IMR-90 (cell line): ENCODE measurements around the gene GCFC2. TPM values are rescaled to one million over a fixed set of nuclear protein-coding genes. Genes with fewer than 3 reads are reported as not detected.

Source experiments
- ATAC-seq: fragments of 200-7000 bp; cut with Tn5 transposase; 2 replicates; pipeline ENCODE4 v1.9.1; 2020; ENCODE audit warnings: low read depth, mild to moderate bottlenecking, moderate library complexity
- BruUV-seq: library from RNA; stranded (reverse); fragments of 400-500 nt; replicated peaks from 2 replicates; lab custom pipeline; 2021; lab: Mats Ljungman, UMichigan
- CTCF ChIA-PET: fragments of 300-600 bp; formaldehyde crosslinking; extraction: SDS; loops from one replicate; lab custom pipeline; 2021; ENCODE audit warnings: antibody characterized with exemption; lab: Yijun Ruan, JAX
- POLR2A ChIA-PET: fragments of 300-600 bp; sonication (Branson Sonifier 250); formaldehyde crosslinking; loops from one replicate; lab custom pipeline; 2022; ENCODE audit warnings: antibody characterized with exemption; ENCODE audit not compliant: unreplicated experiment; lab: Charles Lee
- DNase-seq: peaks from one replicate; pipeline ENCODE4 v3.0.0; 2013
- H2AFZ ChIP-seq: replicated peaks from 2 replicates; pipeline ENCODE3; 2013; ENCODE audit warnings: low read length, mild to moderate bottlenecking; ENCODE audit not compliant: poor library complexity
- H2AK5ac ChIP-seq: 2 replicates; pipeline ENCODE4 v1.6.1; 2013; ENCODE audit warnings: low read depth, low read length, inconsistent platforms
- H2AK9ac ChIP-seq: replicated peaks from 2 replicates; pipeline ENCODE3; 2013; ENCODE audit warnings: mild to moderate bottlenecking, low read depth, low read length, moderate library complexity; ENCODE audit not compliant: poor library complexity
- H2BK120ac ChIP-seq: 2 replicates; pipeline ENCODE4 v1.6.1; 2013; ENCODE audit warnings: low read depth, low read length, inconsistent platforms
- H2BK15ac ChIP-seq: 3 replicates; pipeline ENCODE4 v1.6.1; 2013; ENCODE audit warnings: low read depth, low read length, inconsistent platforms
- H2BK20ac ChIP-seq: 2 replicates; pipeline ENCODE4 v1.6.1; 2013; ENCODE audit warnings: low read depth, mild to moderate bottlenecking, inconsistent platforms, low read length, moderate library complexity
- H2BK5ac ChIP-seq: 2 replicates; pipeline ENCODE4 v1.6.1; 2013; ENCODE audit warnings: mild to moderate bottlenecking, low read depth, low read length, inconsistent platforms; ENCODE audit not compliant: poor library complexity, severe bottlenecking
- H3K14ac ChIP-seq: replicated peaks from 2 replicates; pipeline ENCODE4 v1.6.1; 2013; ENCODE audit warnings: low read depth, low read length, inconsistent platforms
- H3K18ac ChIP-seq: 2 replicates; pipeline ENCODE4 v1.6.1; 2013; ENCODE audit warnings: low read depth, low read length, control low read depth
- H3K23ac ChIP-seq: 2 replicates; pipeline ENCODE4 v1.6.1; 2013; ENCODE audit warnings: low read depth, low read length, inconsistent platforms
- H3K27ac ChIP-seq: 2 replicates; pipeline ENCODE4 v1.5.1; 2013; ENCODE audit warnings: mild to moderate bottlenecking, control low read depth, low read length; ENCODE audit not compliant: insufficient read depth
- H3K27me3 ChIP-seq: 2 replicates; pipeline ENCODE4 v1.6.1; 2013; ENCODE audit warnings: low read length; ENCODE audit not compliant: control insufficient read depth, insufficient read depth
- H3K36me3 ChIP-seq: 2 replicates; pipeline ENCODE4 v1.6.1; 2013; ENCODE audit warnings: low read length, mixed read lengths; ENCODE audit not compliant: control insufficient read depth, insufficient read depth
- H3K4ac ChIP-seq: 2 replicates; pipeline ENCODE4 v1.6.1; 2013; ENCODE audit warnings: low read depth, low read length, inconsistent platforms
- H3K4me1 ChIP-seq: 2 replicates; pipeline ENCODE4 v1.6.1; 2013; ENCODE audit warnings: low read length, mixed read lengths; ENCODE audit not compliant: control insufficient read depth, insufficient read depth
- H3K4me2 ChIP-seq: 2 replicates; pipeline ENCODE4 v1.6.1; 2013; ENCODE audit warnings: low read depth, mild to moderate bottlenecking, control low read depth, low read length, moderate library complexity
- H3K4me3 ChIP-seq: 2 replicates; pipeline ENCODE4 v1.5.1; 2013; ENCODE audit warnings: low read depth, mild to moderate bottlenecking, control low read depth, low read length, moderate library complexity; ENCODE audit not compliant: insufficient read depth
- H3K56ac ChIP-seq: 2 replicates; pipeline ENCODE4 v1.6.1; 2013; ENCODE audit warnings: low read length, inconsistent platforms; ENCODE audit not compliant: insufficient read depth; ENCODE audit errors: extremely low read depth
- H3K79me1 ChIP-seq, 2 experiments: 2 replicates each; pipeline ENCODE4 v1.6.1; 2013; ENCODE audit warnings: low read length in 2 of 2, inconsistent platforms in 1 of 2, low read depth in 1 of 2
- H3K9ac ChIP-seq: 2 replicates; pipeline ENCODE4 v1.6.1; 2013; ENCODE audit warnings: low read depth, low read length, control low read depth
- H3K9me1 ChIP-seq: 2 replicates; pipeline ENCODE4 v1.6.1; 2013; ENCODE audit warnings: low read length, inconsistent platforms; ENCODE audit not compliant: insufficient read depth
- H3K9me3 ChIP-seq: 2 replicates; pipeline ENCODE4 v1.6.1; 2013; ENCODE audit warnings: low read length; ENCODE audit not compliant: control insufficient read depth, insufficient read depth
- H4K20me1 ChIP-seq: 2 replicates; pipeline ENCODE4 v1.6.1; 2013; ENCODE audit warnings: low read length, inconsistent platforms; ENCODE audit not compliant: insufficient read depth
- H4K5ac ChIP-seq: 2 replicates; pipeline ENCODE4 v1.6.1; 2013; ENCODE audit warnings: mild to moderate bottlenecking, low read depth, low read length, control low read depth
- H4K8ac ChIP-seq, 2 experiments: 2 replicates each; pipeline ENCODE4 v1.6.1; 2013; ENCODE audit warnings: low read depth in 2 of 2, low read length in 2 of 2, control low read depth in 1 of 2, inconsistent platforms in 1 of 2
- H4K91ac ChIP-seq: 2 replicates; pipeline ENCODE4 v1.6.1; 2013; ENCODE audit warnings: low read depth, low read length, inconsistent platforms; ENCODE audit not compliant: insufficient read depth
- CEBPB ChIP-seq: IDR thresholded peaks from 2 replicates; pipeline ENCODE4 v1.6.1; 2012; ENCODE audit warnings: low read depth, low read length, improper control_type of control experiment
- CHD1 ChIP-seq: IDR thresholded peaks from 2 replicates; pipeline ENCODE4 v1.6.1; 2012; ENCODE audit warnings: low read depth, low read length, improper control_type of control experiment
- CTCF ChIP-seq: conservative IDR thresholded peaks from 2 replicates; pipeline ENCODE4 v1.5.1; 2012; ENCODE audit warnings: mild to moderate bottlenecking, low read depth, low read length, improper control_type of control experiment
- NFE2L2 ChIP-seq: fragments of 150-350 bp; IDR thresholded peaks from 2 replicates; pipeline ENCODE4 v1.6.1; 2016; ENCODE audit warnings: low read depth, mild to moderate bottlenecking, low read length
- POLR2A ChIP-seq: IDR thresholded peaks from 2 replicates; pipeline ENCODE4 v1.6.1; 2012; ENCODE audit warnings: mild to moderate bottlenecking, low read depth, low read length
- RAD21 ChIP-seq: IDR thresholded peaks from 2 replicates; pipeline ENCODE4 v1.6.1; 2012; ENCODE audit warnings: low read length, improper control_type of control experiment
- RCOR1 ChIP-seq: IDR thresholded peaks from 2 replicates; pipeline ENCODE4 v1.6.1; 2012; ENCODE audit warnings: mild to moderate bottlenecking, low read length, improper control_type of control experiment; ENCODE audit not compliant: insufficient replicate concordance
- RFX5 ChIP-seq: IDR thresholded peaks from 2 replicates; pipeline ENCODE4 v1.8.0; 2012; ENCODE audit warnings: low read depth, mild to moderate bottlenecking, low read length, moderate library complexity
- SMC3 ChIP-seq: fragments of 150-350 bp; IDR thresholded peaks from 2 replicates; pipeline ENCODE4 v1.6.1; 2016; ENCODE audit warnings: low read depth, mild to moderate bottlenecking, antibody characterized with exemption, low read length, moderate library complexity
- USF2 ChIP-seq: fragments of 150-350 bp; IDR thresholded peaks from 2 replicates; pipeline ENCODE4 v1.6.1; 2017; ENCODE audit warnings: mild to moderate bottlenecking, antibody characterized with exemption, low read length, low read depth
- WGBS, 2 experiments: methylation state at CpG; one replicate each; pipeline versions ENCODE4 v1.1.5 to v1.1.7; 2013; ENCODE audit warnings: missing lambda C conversion rate in 2 of 2; ENCODE audit not compliant: insufficient read length in 1 of 2; ENCODE audit errors: extremely low coverage in 2 of 2; 5-methylcytosine and 5-hydroxymethylcytosine counted together
- dilution Hi-C: fragments of 300-500 bp; cut with HindIII; formaldehyde crosslinking; loops from one replicate; pipeline ENCODE4 v1.14.3; 2018; ENCODE audit warnings: low sequenced_read_pairs; ENCODE audit not compliant: unreplicated experiment
- in situ Hi-C: fragments of 300-500 bp; cut with MboI; formaldehyde crosslinking; loops from 3 replicates; pipeline ENCODE4 v1.14.3; 2019; ENCODE audit warnings: low sequenced_read_pairs, inconsistent platforms, mixed read lengths
- intact Hi-C: fragments of 100-400 bp; cut with micrococcal nuclease; formaldehyde crosslinking; loops from 2 replicates; pipeline ENCODE4 v1.10.0; 2022
- polyA plus RNA-seq, 3 experiments: library from polyadenylated mRNA; depleted of rRNA; stranded (reverse); fragments of >200 nt; gene quantifications; 2 replicates each; pipeline ENCODE4 v1.2.3, GENCODE V29; 2012; ENCODE audit warnings: low replicate concordance in 1 of 3
- total RNA-seq: library from RNA; depleted of rRNA; stranded (reverse); fragments of >200 nt; gene quantifications from 2 replicates; pipeline ENCODE4 v1.2.3, GENCODE V29; 2012

Gene GCFC2
- total and polyA plus RNA-seq, 2 of the 4 experiments (the other 2 are of a cell fraction) = 6.4 to 10.0 TPM

- BruUV-seq = no TSS peak
- CTCF ChIA-PET = interaction anchor here (1.4 to 1.7 kb wide), 2 partner anchors 10 to 39 kb away, joined by 3 to 4 read pairs; no protein-coding TSS in a partner anchor
- 43% methylated on average over 1 of the region's 1 CpG; no CpG with 5 or more reads in 1 of the 2 experiments for WGBS, 2 experiments
Measured at GRCh38 chr2:75637568-75637967, 73.1 kb downstream of the GCFC2 start.

More at GRCh38 chr2:75637568-75637967, 73.1 kb downstream of the GCFC2 start:
- no peak overlapping the region for H4K8ac ChIP-seq
- in situ Hi-C loops (no loop called here), intact Hi-C loops (no loop called here), dilution Hi-C loops (loop anchor here (25.0 kb wide), 1 partner anchor 175 kb away; no protein-coding TSS in a partner anchor)
- H3K4me3 ChIP-seq = no peak overlapping the region
- H4K91ac ChIP-seq = no peak overlapping the region
- no peaks in the 10 kb centered on the region for H3K36me3 ChIP-seq
- no peak overlapping the region for H3K27ac ChIP-seq
- H3K9me3 ChIP-seq = no peaks in the 10 kb centered on the region
- no peaks in the 10 kb centered on the region for H3K79me1 ChIP-seq
- no peak overlapping the region for H2BK20ac ChIP-seq
- H2AFZ ChIP-seq = no peak overlapping the region
- H3K9ac ChIP-seq = no peak overlapping the region
- no peak overlapping the region for H2BK120ac ChIP-seq
- H2BK5ac ChIP-seq = no peak overlapping the region
- H3K56ac ChIP-seq = no peak overlapping the region
- H2AK9ac ChIP-seq = no peak overlapping the region
- no peak overlapping the region for H3K14ac ChIP-seq
- no peak overlapping the region for H3K4me2 ChIP-seq
- H3K23ac ChIP-seq = no peak overlapping the region
- TF ChIP-seq NFE2L2 (no peak), RCOR1 (no peak), RAD21 (no peak), POLR2A (no peak), CEBPB (no peak), CTCF (no peak), RFX5 (no peak), USF2 (no peak), SMC3 (no peak), CHD1 (no peak)
- H4K5ac ChIP-seq = no peak overlapping the region
- no peaks in the 10 kb centered on the region; the same call in 1 of the 2 replicates for H3K9me1 ChIP-seq
- ATAC-seq (no peak), DNase-seq (no peak)
- H4K20me1 ChIP-seq = no peaks in the 10 kb centered on the region
- no peak overlapping the region for H3K4ac ChIP-seq
- H3K27me3 ChIP-seq = peaks cover 13% of the 10 kb centered on the region
- POLR2A ChIA-PET = no interaction called here
- no peak overlapping the region for H2AK5ac ChIP-seq
- H3K18ac ChIP-seq = no peak overlapping the region
- H3K4me1 ChIP-seq = no peaks in the 10 kb centered on the region
- no peak overlapping the region for H2BK15ac ChIP-seq
